AG09319 (cell line): ENCODE measurements around the gene BCR.

ENCODE experiments used
- DNase-seq: peaks from one replicate; pipeline ENCODE4 v3.0.0-alpha.2; 2010; ENCODE audit warnings: low read depth; ENCODE audit errors: extremely low read depth
- CTCF ChIP-seq: IDR thresholded peaks from 2 replicates; pipeline ENCODE4 v1.5.1; 2011; ENCODE audit warnings: low read depth, mild to moderate bottlenecking, inconsistent platforms, low read length, moderate library complexity

Gene BCR

GRCh38 chr22:23223569-23224317 is 43.4 kb downstream of the BCR start:
- DNase-seq = no peak
- TF ChIP-seq CTCF = no peak

GRCh38 chr22:23224846-23225245 is 44.5 kb downstream of the BCR start:
- DNase-seq = no peak
- no peak for TF ChIP-seq CTCF

GRCh38 chr22:23225337-23225723 is 45.0 kb downstream of the BCR start:
- no peak for DNase-seq
- TF ChIP-seq CTCF = no peak

GRCh38 chr22:23225724-23226496 is 45.6 kb downstream of the BCR start:
- DNase-seq = no peak
- no peak for TF ChIP-seq CTCF

GRCh38 chr22:23226497-23226850 is 46.2 kb downstream of the BCR start:
- DNase-seq = no peak
- no peak for TF ChIP-seq CTCF

GRCh38 chr22:23227380-23227779 is 47.1 kb downstream of the BCR start:
- no peak for DNase-seq
- TF ChIP-seq CTCF = no peak

GRCh38 chr22:23228503-23228902 is 48.2 kb downstream of the BCR start:
- no peak for DNase-seq
- TF ChIP-seq CTCF = no peak
